HPDE6-E6E7 (cell line): Measurements from ENCODE around the gene SOS2.

ENCODE experiments used
- DNase-seq: peaks from one replicate; pipeline ENCODE4 v3.0.0; 2011; ENCODE audit warnings: missing footprints; ENCODE audit errors: extremely low spot score

SOS2 gene

GRCh38 chr14:50231475-50232275 is at the start of gene SOS2:
Gene SOS2, minus strand, starts transcription at chr14:50231578. Its CDS starts 295 bp downstream, at chr14:50231283.
- DNase-seq = peak; percentile 74

GRCh38 chr14:50272498-50272897 is 41.1 kb upstream of the SOS2 start:
- no peak for DNase-seq

- DNase-seq = no peak
These were observed 39.6 kb upstream of the SOS2 start for GRCh38 chr14:50270932-50271331.

- no peak for DNase-seq
These were observed 33.7 kb upstream of the SOS2 start for GRCh38 chr14:50265029-50265428.

GRCh38 chr14:50263321-50263720 is 31.9 kb upstream of the SOS2 start:
- no peak for DNase-seq

GRCh38 chr14:50262865-50263264 is 31.5 kb upstream of the SOS2 start:
- no peak for DNase-seq

- no peak for DNase-seq
These were observed 29.1 kb upstream of the SOS2 start for GRCh38 chr14:50260511-50260910.

GRCh38 chr14:50260072-50260471 is 28.7 kb upstream of the SOS2 start:
- no peak for DNase-seq

GRCh38 chr14:50257732-50258131 is 26.4 kb upstream of the SOS2 start:
- no peak for DNase-seq

- DNase-seq = no peak
These were observed 22.9 kb upstream of the SOS2 start for GRCh38 chr14:50254248-50254647.

GRCh38 chr14:50249136-50249775 is 17.9 kb upstream of the SOS2 start:
- no peak for DNase-seq

GRCh38 chr14:50247245-50247644 is 15.9 kb upstream of the SOS2 start:
- DNase-seq = no peak

GRCh38 chr14:50242566-50243310 is 11.4 kb upstream of the SOS2 start:
- no peak for DNase-seq

- no peak for DNase-seq
These were observed 10.7 kb upstream of the SOS2 start for GRCh38 chr14:50242096-50242495.

GRCh38 chr14:50237427-50237826 is 6.0 kb upstream of the SOS2 start:
- no peak for DNase-seq

- DNase-seq = no peak
These were observed 2.5 kb upstream of the SOS2 start for GRCh38 chr14:50233951-50234250.

GRCh38 chr14:50233166-50233950 is 2.0 kb upstream of the SOS2 start:
- DNase-seq = no peak

- DNase-seq = no peak
These were observed 881 bp upstream of the SOS2 start for GRCh38 chr14:50232276-50232642.

GRCh38 chr14:50230701-50231474 is 490 bp downstream of the SOS2 start:
- peak; percentile 35 for DNase-seq

GRCh38 chr14:50230401-50230700 is 1.0 kb downstream of the SOS2 start:
- DNase-seq = no peak

- no peak for DNase-seq
These were observed 1.7 kb downstream of the SOS2 start for GRCh38 chr14:50229681-50230080.

- no peak for DNase-seq
These were observed 3.1 kb downstream of the SOS2 start for GRCh38 chr14:50228313-50228712.
